GM13976 (cell line): Measurements from ENCODE around the gene PKDREJ.
"Not testable (repeated sequence)": the region's sequence is repeated elsewhere in the genome, so short reads cannot be mapped to it uniquely, and the experiment has no call there.

Experiments
- DNase-seq: peaks from one replicate; pipeline ENCODE4 v3.0.0; 2012; ENCODE audit warnings: low spot score
- CTCF ChIP-seq: IDR thresholded peaks from 2 replicates; pipeline ENCODE4 v1.5.1; 2012; ENCODE audit warnings: borderline replicate concordance, mild to moderate bottlenecking; ENCODE audit not compliant: insufficient read depth; ENCODE audit errors: extremely low read depth, missing control alignments, control extremely low read depth
- in situ Hi-C: fragments of 300-500 bp; cut with MboI; formaldehyde crosslinking; loops from one replicate; pipeline ENCODE4 v1.12.0; 2022; ENCODE audit warnings: low sequenced_read_pairs, mixed read lengths, inconsistent platforms; ENCODE audit not compliant: unreplicated experiment

Gene PKDREJ

GRCh38 chr22:46263216-46263590, at the start of gene PKDREJ:
Gene PKDREJ, minus strand, starts transcription at chr22:46263343. Its CDS starts 21 bp downstream, at chr22:46263322.
- in situ Hi-C loops, result no loop called here
- no peak for TF ChIP-seq CTCF
- DNase-seq, result no peak

GRCh38 chr22:46312848-46313247, 49.7 kb upstream of the PKDREJ start:
- in situ Hi-C loops, result loop anchor here (25.0 kb wide), 1 partner anchor 301 kb away; no protein-coding TSS in a partner anchor
- not testable (repeated sequence) for DNase-seq

- in situ Hi-C loops, result loop anchor here (25.0 kb wide), 1 partner anchor 300 kb away; no protein-coding TSS in a partner anchor
- DNase-seq, result no peak
- no peak for TF ChIP-seq CTCF
These were observed 48.9 kb upstream of the PKDREJ start for GRCh38 chr22:46312056-46312455.

GRCh38 chr22:46309526-46310085, 46.5 kb upstream of the PKDREJ start:
- TF ChIP-seq CTCF, result no peak
- no peak for DNase-seq
- in situ Hi-C loops, result loop anchor here (25.0 kb wide), 1 partner anchor 297 kb away; no protein-coding TSS in a partner anchor

- TF ChIP-seq CTCF, result no peak
- in situ Hi-C loops, result loop anchor here (25.0 kb wide), 1 partner anchor 296 kb away; no protein-coding TSS in a partner anchor
- no peak for DNase-seq
These were observed 45.3 kb upstream of the PKDREJ start for GRCh38 chr22:46308283-46308988.

GRCh38 chr22:46303347-46303965, 40.3 kb upstream of the PKDREJ start:
- no peak for TF ChIP-seq CTCF
- in situ Hi-C loops, result loop anchor here (25.0 kb wide), 1 partner anchor 291 kb away; no protein-coding TSS in a partner anchor

GRCh38 chr22:46300491-46300890, 37.3 kb upstream of the PKDREJ start:
- DNase-seq, result no peak
- no peak for TF ChIP-seq CTCF
- in situ Hi-C loops, result loop anchor here (25.0 kb wide), 1 partner anchor 288 kb away; no protein-coding TSS in a partner anchor

More at GRCh38 chr22:46303347-46303965, 40.3 kb upstream of the PKDREJ start:
- DNase-seq, result no peak
